Ovary (tissue), 9 donors: ENCODE results near the gene TMEM255A. TPM values are rescaled to one million over a fixed set of nuclear protein-coding genes. Genes with fewer than 3 reads are reported as not detected.

Experiments
- DNase-seq, 5 donors: peaks; one replicate each; pipeline ENCODE4 v3.0.0-alpha.2; 2019 to 2020
- H3K27ac ChIP-seq, 2 donors: fragments of 200-600 bp; one replicate each; pipeline versions ENCODE4 v1.5.1 to v1.8.0; 2019 to 2022
- H3K27me3 ChIP-seq: fragments of 200-600 bp; one replicate; pipeline ENCODE4 v1.8.0; 2022
- H3K36me3 ChIP-seq: fragments of 200-600 bp; sonication (generic); one replicate; pipeline ENCODE4 v1.5.1; 2019
- H3K4me1 ChIP-seq: one replicate; pipeline ENCODE4 v1.8.1; 2013; ENCODE audit warnings: mild to moderate bottlenecking, moderate library complexity; ENCODE audit not compliant: insufficient read depth
- H3K4me3 ChIP-seq: fragments of 200-600 bp; sonication (generic); one replicate; pipeline ENCODE4 v1.5.1; 2017
- H3K9me3 ChIP-seq, 2 donors: fragments of 200-600 bp in 1 of 2; sonication (generic) in 1 of 2; one replicate each; pipeline versions ENCODE4 v1.5.1 to v1.8.1; 2013 to 2019; ENCODE audit warnings: mild to moderate bottlenecking in 1 of 2, moderate library complexity in 1 of 2
- EP300 ChIP-seq: sonication (generic); formaldehyde crosslinking; IDR thresholded peaks from one replicate; pipeline ENCODE4 v1.6.1; 2017; ENCODE audit warnings: antibody characterized with exemption
- POLR2A ChIP-seq: fragments of 450-650 bp; IDR thresholded peaks from one replicate; pipeline ENCODE4 v1.6.1; 2017; ENCODE audit warnings: antibody characterized with exemption, mild to moderate bottlenecking, moderate library complexity
- whole genome bisulfite sequencing, 3 donors: extraction: QIAGEN DNeasy Blood & Tissue Kit in 1 of 3; methylation state at CpG; one replicate each; pipeline versions ENCODE4 v1.1.5 to v1.1.7; 2013 to 2017; 5-methylcytosine and 5-hydroxymethylcytosine counted together
- intact Hi-C, 4 donors: fragments of 100-400 bp; cut with DNase I; formaldehyde crosslinking; loops; one replicate each; pipeline versions ENCODE4 v1.11.0 to v1.15.1; 2022 to 2023
- polyA plus RNA-seq, 2 donors: library from polyadenylated mRNA; stranded (reverse); fragments of 200-250 nt in 1 of 2; fragments of 350-450 nt in 1 of 2; fragmentation: Illumina TruSeq in 1 of 2; extraction: RNeasy Lipid Tissue Mini Kit (QIAGEN cat#74804) in 1 of 2; gene quantifications; one replicate each; pipeline ENCODE4 v1.2.3, GENCODE V29; 2013 to 2014
- total RNA-seq, 7 donors: library from RNA; depleted of rRNA in 2 of 7; stranded (reverse); fragments of >200 nt in 2 of 7; fragmentation: NEBNext Ultra II Directional in 3 of 7; extraction: Animal tissue kit (Norgen Biotek cat#: 25700) in 3 of 7; gene quantifications; one replicate each; pipeline versions ENCODE4 v1.1.0 to v1.2.4, GENCODE V29; 2016 to 2023
- TF ChIP-seq, protein P1 (sequence below), 3 donors: fragments of 450-650 bp in 2 of 3; fragments of 200-600 bp in 1 of 3; IDR thresholded peaks; one replicate each; pipeline versions ENCODE4 v1.5.1 to v1.8.0; 2016 to 2022; ENCODE audit warnings: antibody characterized with exemption in 3 of 3, mild to moderate bottlenecking in 1 of 3
- donor health status: DM: no; HTN: no; CAD: no; lungs with moderate emphysema.
- donor health status: DM: no; HTN: no; CAD: no.
- donor health status: Bipolar disorder and iron deficiency.
- donor health status: DM: yes; HTN: yes; CAD: no.
- donor health status: DM: no; HTN: no; CAD: no.
- donor health status: DM: yes; HTN: yes; CAD: no.

TMEM255A gene
- total and polyA plus RNA-seq, 9 donors = 6.7 to 25.2 (median 16.3) TPM

DNA sequence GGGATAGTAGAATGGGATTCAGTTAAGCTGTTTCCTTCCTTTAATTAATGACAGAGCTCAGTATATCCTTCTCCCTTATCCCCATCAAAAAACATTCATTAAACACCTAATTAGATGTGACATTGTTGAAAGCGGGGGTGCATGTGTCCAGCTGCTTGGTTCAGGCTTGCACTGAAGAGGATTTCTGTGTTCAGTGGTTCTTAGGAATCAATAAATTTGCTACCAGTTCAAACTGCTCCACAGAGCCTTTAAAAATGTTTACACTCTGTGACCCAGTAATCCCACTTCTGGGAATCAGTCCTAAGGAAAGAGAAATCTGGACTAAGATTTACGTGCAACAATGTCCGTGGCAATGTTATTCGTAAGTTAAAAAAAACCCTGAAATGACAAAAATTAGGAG is 7.2 kb upstream of the TMEM255A start:
- TF ChIP-seq POLR2A (no peak), EP300 (no peak)
- TF ChIP-seq, protein P1, sequence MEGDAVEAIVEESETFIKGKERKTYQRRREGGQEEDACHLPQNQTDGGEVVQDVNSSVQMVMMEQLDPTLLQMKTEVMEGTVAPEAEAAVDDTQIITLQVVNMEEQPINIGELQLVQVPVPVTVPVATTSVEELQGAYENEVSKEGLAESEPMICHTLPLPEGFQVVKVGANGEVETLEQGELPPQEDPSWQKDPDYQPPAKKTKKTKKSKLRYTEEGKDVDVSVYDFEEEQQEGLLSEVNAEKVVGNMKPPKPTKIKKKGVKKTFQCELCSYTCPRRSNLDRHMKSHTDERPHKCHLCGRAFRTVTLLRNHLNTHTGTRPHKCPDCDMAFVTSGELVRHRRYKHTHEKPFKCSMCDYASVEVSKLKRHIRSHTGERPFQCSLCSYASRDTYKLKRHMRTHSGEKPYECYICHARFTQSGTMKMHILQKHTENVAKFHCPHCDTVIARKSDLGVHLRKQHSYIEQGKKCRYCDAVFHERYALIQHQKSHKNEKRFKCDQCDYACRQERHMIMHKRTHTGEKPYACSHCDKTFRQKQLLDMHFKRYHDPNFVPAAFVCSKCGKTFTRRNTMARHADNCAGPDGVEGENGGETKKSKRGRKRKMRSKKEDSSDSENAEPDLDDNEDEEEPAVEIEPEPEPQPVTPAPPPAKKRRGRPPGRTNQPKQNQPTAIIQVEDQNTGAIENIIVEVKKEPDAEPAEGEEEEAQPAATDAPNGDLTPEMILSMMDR (IDR thresholded peaks at IDR 0.05) = no peak
- H3K27me3 ChIP-seq = no peaks in the 10 kb centered on the region
- intact Hi-C loops = no loop called here
- no peak overlapping the region for H3K4me3 ChIP-seq
- H3K4me1 ChIP-seq = no peaks in the 10 kb centered on the region
- DNase-seq = no peak
- no peak overlapping the region for H3K27ac ChIP-seq
- 41 to 45% (median 42%) methylated on average over 4 of the region's 4 CpGs for WGBS, 3 donors
- no peaks in the 10 kb centered on the region for H3K9me3 ChIP-seq
- H3K36me3 ChIP-seq = no peaks in the 10 kb centered on the region

DNA sequence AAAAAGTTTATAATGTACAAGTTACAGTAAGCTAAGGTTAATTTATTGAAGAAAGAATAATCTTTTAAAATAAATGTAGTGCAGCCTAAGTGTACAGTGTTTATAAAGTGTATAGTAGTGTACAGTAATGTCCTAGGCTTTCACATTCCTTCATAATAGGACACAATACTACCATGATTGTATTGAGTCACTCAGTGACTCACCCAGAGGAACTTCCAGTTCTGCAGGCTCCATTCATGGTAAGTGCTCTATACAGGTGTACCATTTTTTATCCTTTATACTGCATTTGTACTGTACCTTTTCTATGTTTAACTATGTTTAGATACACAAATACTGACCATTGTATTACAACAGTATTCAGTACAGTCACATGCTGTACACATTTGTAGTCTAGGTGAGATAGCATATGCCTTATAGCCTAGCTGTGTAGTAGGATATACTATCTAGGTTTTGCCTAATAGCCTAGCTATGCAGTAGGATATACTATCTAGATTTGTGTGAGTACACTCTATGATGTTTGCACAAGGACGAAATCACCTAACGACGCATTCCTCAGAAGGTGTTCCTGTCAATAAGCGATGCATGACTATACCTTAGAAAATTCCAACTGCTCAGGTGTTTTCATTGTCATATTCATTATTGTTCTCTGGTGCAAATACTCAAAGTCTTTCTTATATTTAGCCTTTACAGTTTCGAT is 5.5 kb upstream of the TMEM255A start:
- DNase-seq = no peak

DNA sequence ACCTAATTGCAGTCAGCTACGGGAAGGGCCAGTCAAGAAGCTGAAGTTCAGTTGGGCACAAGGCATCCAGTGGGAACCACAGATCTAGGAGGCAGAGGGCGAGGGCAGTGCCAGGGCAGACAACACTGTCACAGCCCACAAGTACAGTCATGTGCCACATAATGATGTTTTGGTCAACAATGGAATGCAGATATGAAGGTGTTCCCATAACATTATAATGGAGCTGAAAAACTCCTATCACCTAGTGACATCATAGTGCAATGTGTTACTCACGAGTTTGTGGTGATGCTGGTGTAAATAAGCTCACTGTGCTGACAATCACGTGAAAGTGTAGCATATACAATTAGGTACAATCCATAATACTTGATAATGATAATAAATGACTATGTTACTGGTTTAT is 4.5 kb upstream of the TMEM255A start:
- intact Hi-C loops = no loop called here
- no peak for DNase-seq
- 29 to 38% (median 34%) methylated on average over 4 of the region's 4 CpGs for WGBS, 3 donors
- no peaks in the 10 kb centered on the region for H3K4me1 ChIP-seq
- H3K4me3 ChIP-seq = no peak overlapping the region
- no peaks in the 10 kb centered on the region for H3K36me3 ChIP-seq
- no peak overlapping the region for H3K27ac ChIP-seq
- no peaks in the 10 kb centered on the region for H3K27me3 ChIP-seq
- TF ChIP-seq EP300 (no peak), POLR2A (no peak)
- TF ChIP-seq, protein P1 (IDR thresholded peaks at IDR 0.05) = no peak
- no peaks in the 10 kb centered on the region for H3K9me3 ChIP-seq

More for the DNA sequence above, 5.5 kb upstream of the TMEM255A start:
- Histone ChIP-seq H3K4me1 (no peaks in the 10 kb centered on the region), H3K4me3 (no peak overlapping the region), H3K27me3 (no peaks in the 10 kb centered on the region), H3K27ac (no peak overlapping the region), H3K36me3 (no peaks in the 10 kb centered on the region), H3K9me3 (no peaks in the 10 kb centered on the region)
- TF ChIP-seq EP300 (no peak), POLR2A (no peak)
- TF ChIP-seq, protein P1 (IDR thresholded peaks at IDR 0.05) = no peak
- WGBS, 3 donors = 70 to 72% (median 71%) methylated on average over 5 of the region's 5 CpGs
- intact Hi-C loops = no loop called here

DNA sequence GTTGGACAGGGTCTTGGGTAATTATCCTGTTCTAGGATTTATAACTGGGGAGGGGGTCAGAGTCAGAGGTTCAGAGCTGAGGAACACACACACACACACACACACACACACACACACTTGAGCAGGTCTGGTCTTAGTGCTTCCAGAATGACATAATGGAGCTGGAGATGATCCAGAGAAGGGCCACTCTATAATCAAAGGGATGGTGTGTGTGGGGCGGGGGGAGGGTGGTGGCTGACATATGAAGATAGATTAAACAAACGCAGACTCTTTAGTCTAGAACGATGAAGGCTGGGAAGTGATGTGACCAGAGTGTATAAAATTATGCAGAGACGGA is 434 bp upstream of the TMEM255A start:
- intact Hi-C loops = loop anchor here in 1 of 4 donors (5.0 kb wide), 1 partner anchor 156 kb away; the partner anchor contains the start of gene LAMP2

More for the DNA sequence above, 434 bp upstream of the TMEM255A start:
- Histone ChIP-seq H3K9me3 (no peaks in the 10 kb centered on the region), H3K4me3 (no peak overlapping the region), H3K4me1 (no peaks in the 10 kb centered on the region), H3K27ac (no peak overlapping the region), H3K36me3 (no peaks in the 10 kb centered on the region), H3K27me3 (no peaks in the 10 kb centered on the region)
- WGBS, 3 donors = 45 to 52% (median 46%) methylated on average over 4 of the region's 4 CpGs
- TF ChIP-seq, protein P1 (IDR thresholded peaks at IDR 0.05) = no peak
- TF ChIP-seq EP300 (no peak), POLR2A (no peak)
- DNase-seq = no peak
